Stimulated activated naive CD4-positive, alpha-beta T cell (primary cell): Measurements from ENCODE around the gene RFC1.
"Not testable (repeated sequence)": the region's sequence is repeated elsewhere in the genome, so short reads cannot be mapped to it uniquely, and the experiment has no call there.

Source experiments
- DNase-seq, 6 experiments: peaks; one replicate each; lab custom pipeline; 2025; lab: John Stamatoyannopoulos, UW

The RFC1 gene

DNA sequence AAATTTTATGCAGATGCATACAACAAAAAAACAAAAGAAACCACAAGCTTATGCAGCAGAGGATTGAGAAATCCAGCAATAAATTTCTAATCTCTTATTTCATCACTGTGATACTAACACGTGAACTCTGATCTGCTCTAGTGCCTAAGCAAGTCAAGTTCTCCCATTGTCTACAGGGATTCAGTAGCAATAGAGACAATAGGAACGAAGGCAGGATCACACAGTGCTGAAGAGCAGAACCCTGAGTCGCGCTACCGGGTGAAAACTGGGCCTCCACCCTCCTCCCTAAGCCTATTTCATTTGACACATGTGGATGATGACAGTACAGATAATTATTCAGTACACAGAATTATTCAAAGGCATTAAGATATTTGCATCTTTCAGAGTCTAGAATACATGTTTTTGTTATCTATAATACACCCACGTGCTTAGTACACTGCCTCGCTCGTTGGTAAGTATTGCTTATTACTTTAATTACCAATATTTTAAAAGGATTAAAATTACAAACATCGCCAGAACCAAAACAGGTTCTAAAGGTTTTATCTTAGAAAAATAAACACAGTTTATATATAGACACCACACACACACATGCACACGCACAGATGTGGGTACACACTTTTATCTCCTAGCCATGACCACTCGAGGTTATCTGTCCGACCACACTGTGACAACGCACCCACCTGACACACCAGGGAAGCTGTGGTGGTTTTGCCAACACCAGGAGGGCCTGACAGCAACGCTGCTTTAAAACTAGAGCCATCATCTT lies 60.1 kb downstream of the RFC1 start:
- DNase-seq, result no peak

- no peak for DNase-seq
These were observed 61.5 kb downstream of the RFC1 start for GRCh38 chr4:39304651-39305050.

GRCh38 chr4:39303871-39304270 lies 62.3 kb downstream of the RFC1 start:
- no peak for DNase-seq

- no peak for DNase-seq
These were observed 63.3 kb downstream of the RFC1 start for GRCh38 chr4:39302901-39303300.

GRCh38 chr4:39295784-39296183 lies 70.4 kb downstream of the RFC1 start:
- DNase-seq, result no peak

DNA sequence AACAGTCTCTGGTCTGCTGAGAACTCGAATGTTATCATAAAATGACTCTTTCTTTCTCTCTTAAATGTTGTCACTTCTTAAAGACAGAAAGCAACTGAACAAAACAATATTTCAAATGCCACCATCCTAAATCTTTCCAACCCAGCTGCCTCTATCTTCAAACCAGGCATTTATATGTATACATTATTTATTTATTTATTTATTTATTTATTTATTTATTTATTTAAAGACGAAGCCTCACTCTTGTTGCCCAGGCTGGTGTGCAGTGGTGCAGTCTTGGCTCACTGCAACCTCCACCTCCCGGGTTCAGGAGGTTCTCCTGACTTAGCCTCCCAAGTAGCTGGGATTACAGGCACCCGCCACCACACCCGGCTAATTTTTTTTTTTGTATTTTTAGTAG lies 73.7 kb downstream of the RFC1 start:
- not testable (repeated sequence) for DNase-seq

GRCh38 chr4:39291686-39292085 lies 74.5 kb downstream of the RFC1 start:
- no peak for DNase-seq

- DNase-seq, result no peak
These were observed 78.9 kb downstream of the RFC1 start for GRCh38 chr4:39287223-39287622.

GRCh38 chr4:39286263-39286662 lies 79.9 kb downstream of the RFC1 start:
- DNase-seq, result no peak

DNA sequence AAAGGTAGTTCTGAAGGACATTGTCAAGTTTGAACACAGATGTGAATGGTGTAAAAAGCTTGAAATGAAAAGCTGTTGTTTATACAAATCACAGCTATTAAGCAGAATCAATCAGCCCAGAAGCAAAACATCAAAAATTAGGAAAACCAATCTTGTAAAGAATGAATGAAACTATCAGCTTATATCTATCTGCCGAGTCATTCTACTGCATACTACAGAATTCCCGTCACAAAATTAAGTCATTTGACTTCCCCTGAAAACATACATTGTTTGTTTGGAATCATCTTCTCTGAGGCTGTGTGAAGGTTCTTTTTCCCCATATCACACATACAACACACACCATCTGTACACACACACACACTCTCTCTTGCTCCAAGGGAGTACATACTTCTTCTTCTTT lies 80.3 kb downstream of the RFC1 start:
- no peak for DNase-seq

DNA sequence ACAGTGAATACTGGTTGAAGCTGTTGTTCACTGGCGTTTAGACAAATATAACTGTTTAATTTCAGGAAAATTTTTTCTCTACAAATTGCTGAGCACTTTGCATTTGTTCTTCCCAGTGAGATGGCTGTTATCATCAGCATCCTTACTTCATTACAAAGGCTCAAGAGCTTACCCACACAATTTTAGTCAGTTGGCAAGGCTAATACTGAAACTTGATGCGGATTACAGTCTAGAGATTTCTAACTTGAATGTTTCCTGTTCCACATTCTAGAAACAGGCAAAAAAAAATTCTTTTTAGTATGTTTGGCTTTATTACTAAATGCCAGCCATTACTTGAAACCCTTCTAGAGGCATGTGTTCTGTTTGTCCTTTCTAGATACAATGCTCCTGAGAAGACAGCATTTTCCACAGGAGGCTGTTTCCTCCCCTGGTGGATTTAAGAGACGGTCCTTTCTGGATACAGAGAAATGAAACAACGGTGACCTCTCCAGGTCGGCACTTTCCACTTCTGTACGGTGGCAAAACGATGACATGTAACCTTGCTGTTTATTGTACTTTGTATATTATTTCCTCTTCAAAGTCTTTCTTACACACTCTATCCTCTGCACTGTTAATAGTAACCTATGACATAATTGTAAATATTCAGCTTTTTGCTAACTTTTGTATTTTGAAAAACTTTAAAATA lies 80.9 kb downstream of the RFC1 start:
- no peak for DNase-seq

DNA sequence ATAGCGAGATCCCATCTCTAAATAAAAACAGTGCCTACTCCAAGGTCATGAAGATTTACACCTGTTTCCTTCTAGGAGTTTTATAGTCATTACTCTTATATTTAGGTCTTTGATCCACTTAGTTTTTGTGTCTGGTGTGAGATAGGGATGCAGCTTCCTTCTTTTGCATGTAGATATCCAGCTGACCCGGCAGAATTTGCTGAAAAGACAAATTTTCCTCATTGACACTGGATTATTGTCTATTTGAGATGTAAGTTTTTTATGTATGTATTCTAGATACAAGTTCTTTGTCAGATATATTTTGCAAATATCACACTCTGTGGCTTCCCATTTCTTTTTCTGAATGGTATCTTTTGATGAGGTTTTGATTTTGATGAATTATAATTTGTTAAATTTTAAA lies 85.4 kb downstream of the RFC1 start:
- DNase-seq, result no peak

DNA sequence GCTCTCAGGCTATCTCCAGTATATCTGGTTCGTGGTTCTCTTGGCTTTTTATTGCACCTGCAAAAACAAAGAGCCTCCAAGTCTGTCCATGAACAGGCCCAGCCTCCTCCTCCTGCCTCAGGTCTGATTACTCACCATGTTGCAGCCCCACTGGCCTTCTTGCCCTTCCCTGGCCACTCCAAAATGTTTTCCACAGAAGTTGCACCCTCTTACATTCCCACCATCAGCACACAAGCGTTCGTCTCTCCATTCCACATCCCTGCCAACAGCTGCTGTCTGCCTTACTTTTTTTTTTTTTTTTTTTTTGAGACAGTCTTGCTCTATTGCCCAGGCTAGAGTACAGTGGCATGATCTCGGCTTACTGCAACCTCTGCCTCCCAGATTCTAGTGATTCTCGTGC lies 86.7 kb downstream of the RFC1 start:
- no peak for DNase-seq

GRCh38 chr4:39278476-39278875 lies 87.7 kb downstream of the RFC1 start:
- no peak for DNase-seq

DNA sequence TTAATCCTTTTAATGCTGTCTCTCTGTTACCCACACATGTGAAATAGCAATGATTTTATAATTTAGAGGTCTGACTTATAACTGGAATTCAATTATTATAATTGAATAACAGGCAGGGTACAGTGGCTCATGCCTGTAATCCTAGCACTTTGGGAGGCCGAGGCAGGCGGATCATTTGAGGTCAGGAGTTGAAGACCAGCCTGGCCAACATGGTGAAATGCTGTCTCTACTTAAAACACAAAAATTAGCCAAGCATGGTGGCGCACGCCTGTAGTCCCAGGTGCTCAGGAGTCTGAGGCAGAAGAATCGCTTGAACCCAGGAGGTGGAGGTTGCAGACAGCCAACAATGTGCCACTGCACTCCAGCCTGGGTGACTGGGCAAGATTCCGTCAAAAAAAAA lies 88.5 kb downstream of the RFC1 start:
- DNase-seq, result not testable (repeated sequence)

GRCh38 chr4:39274503-39274902 lies 91.7 kb downstream of the RFC1 start:
- no peak for DNase-seq

GRCh38 chr4:39263895-39264294 lies 102.3 kb downstream of the RFC1 start:
- DNase-seq, result no peak

GRCh38 chr4:39259571-39260330 lies 106.4 kb downstream of the RFC1 start:
- DNase-seq, result no peak

GRCh38 chr4:39256436-39256835 lies 109.7 kb downstream of the RFC1 start:
- no peak for DNase-seq

- no peak for DNase-seq
These were observed 110.3 kb downstream of the RFC1 start for GRCh38 chr4:39255871-39256270.

GRCh38 chr4:39255266-39255665 lies 110.9 kb downstream of the RFC1 start:
- DNase-seq, result no peak

GRCh38 chr4:39243462-39243861 lies 122.7 kb downstream of the RFC1 start:
- no peak for DNase-seq
